IMR-90 (cell line): ENCODE data around the gene TBXAS1. TPM values are rescaled to one million over a fixed set of nuclear protein-coding genes. Genes with fewer than 3 reads are reported as not detected.

ENCODE experiments used
- ATAC-seq: fragments of 200-7000 bp; cut with Tn5 transposase; 2 replicates; pipeline ENCODE4 v1.9.1; 2020; ENCODE audit warnings: low read depth, mild to moderate bottlenecking, moderate library complexity
- BruUV-seq: library from RNA; stranded (reverse); fragments of 400-500 nt; replicated peaks from 2 replicates; lab custom pipeline; 2021; lab: Mats Ljungman, UMichigan
- CTCF ChIA-PET: fragments of 300-600 bp; formaldehyde crosslinking; extraction: SDS; loops from one replicate; lab custom pipeline; 2021; ENCODE audit warnings: antibody characterized with exemption; lab: Yijun Ruan, JAX
- POLR2A ChIA-PET: fragments of 300-600 bp; sonication (Branson Sonifier 250); formaldehyde crosslinking; loops from one replicate; lab custom pipeline; 2022; ENCODE audit warnings: antibody characterized with exemption; ENCODE audit not compliant: unreplicated experiment; lab: Charles Lee
- DNase-seq: peaks from one replicate; pipeline ENCODE4 v3.0.0; 2013
- H2AFZ ChIP-seq: replicated peaks from 2 replicates; pipeline ENCODE3; 2013; ENCODE audit warnings: low read length, mild to moderate bottlenecking; ENCODE audit not compliant: poor library complexity
- H2AK5ac ChIP-seq: 2 replicates; pipeline ENCODE4 v1.6.1; 2013; ENCODE audit warnings: low read depth, low read length, inconsistent platforms
- H2AK9ac ChIP-seq: replicated peaks from 2 replicates; pipeline ENCODE3; 2013; ENCODE audit warnings: mild to moderate bottlenecking, low read depth, low read length, moderate library complexity; ENCODE audit not compliant: poor library complexity
- H2BK120ac ChIP-seq: 2 replicates; pipeline ENCODE4 v1.6.1; 2013; ENCODE audit warnings: low read depth, low read length, inconsistent platforms
- H2BK15ac ChIP-seq: 3 replicates; pipeline ENCODE4 v1.6.1; 2013; ENCODE audit warnings: low read depth, low read length, inconsistent platforms
- H2BK20ac ChIP-seq: 2 replicates; pipeline ENCODE4 v1.6.1; 2013; ENCODE audit warnings: low read depth, mild to moderate bottlenecking, inconsistent platforms, low read length, moderate library complexity
- H2BK5ac ChIP-seq: 2 replicates; pipeline ENCODE4 v1.6.1; 2013; ENCODE audit warnings: mild to moderate bottlenecking, low read depth, low read length, inconsistent platforms; ENCODE audit not compliant: poor library complexity, severe bottlenecking
- H3K14ac ChIP-seq: replicated peaks from 2 replicates; pipeline ENCODE4 v1.6.1; 2013; ENCODE audit warnings: low read depth, low read length, inconsistent platforms
- H3K18ac ChIP-seq: 2 replicates; pipeline ENCODE4 v1.6.1; 2013; ENCODE audit warnings: low read depth, low read length, control low read depth
- H3K23ac ChIP-seq: 2 replicates; pipeline ENCODE4 v1.6.1; 2013; ENCODE audit warnings: low read depth, low read length, inconsistent platforms
- H3K27ac ChIP-seq: 2 replicates; pipeline ENCODE4 v1.5.1; 2013; ENCODE audit warnings: mild to moderate bottlenecking, control low read depth, low read length; ENCODE audit not compliant: insufficient read depth
- H3K27me3 ChIP-seq: 2 replicates; pipeline ENCODE4 v1.6.1; 2013; ENCODE audit warnings: low read length; ENCODE audit not compliant: control insufficient read depth, insufficient read depth
- H3K36me3 ChIP-seq: 2 replicates; pipeline ENCODE4 v1.6.1; 2013; ENCODE audit warnings: low read length, mixed read lengths; ENCODE audit not compliant: control insufficient read depth, insufficient read depth
- H3K4ac ChIP-seq: 2 replicates; pipeline ENCODE4 v1.6.1; 2013; ENCODE audit warnings: low read depth, low read length, inconsistent platforms
- H3K4me1 ChIP-seq: 2 replicates; pipeline ENCODE4 v1.6.1; 2013; ENCODE audit warnings: low read length, mixed read lengths; ENCODE audit not compliant: control insufficient read depth, insufficient read depth
- H3K4me2 ChIP-seq: 2 replicates; pipeline ENCODE4 v1.6.1; 2013; ENCODE audit warnings: low read depth, mild to moderate bottlenecking, control low read depth, low read length, moderate library complexity
- H3K4me3 ChIP-seq: 2 replicates; pipeline ENCODE4 v1.5.1; 2013; ENCODE audit warnings: low read depth, mild to moderate bottlenecking, control low read depth, low read length, moderate library complexity; ENCODE audit not compliant: insufficient read depth
- H3K56ac ChIP-seq: 2 replicates; pipeline ENCODE4 v1.6.1; 2013; ENCODE audit warnings: low read length, inconsistent platforms; ENCODE audit not compliant: insufficient read depth; ENCODE audit errors: extremely low read depth
- H3K79me1 ChIP-seq, 2 experiments: 2 replicates each; pipeline ENCODE4 v1.6.1; 2013; ENCODE audit warnings: low read length in 2 of 2, inconsistent platforms in 1 of 2, low read depth in 1 of 2
- H3K9ac ChIP-seq: 2 replicates; pipeline ENCODE4 v1.6.1; 2013; ENCODE audit warnings: low read depth, low read length, control low read depth
- H3K9me1 ChIP-seq: 2 replicates; pipeline ENCODE4 v1.6.1; 2013; ENCODE audit warnings: low read length, inconsistent platforms; ENCODE audit not compliant: insufficient read depth
- H3K9me3 ChIP-seq: 2 replicates; pipeline ENCODE4 v1.6.1; 2013; ENCODE audit warnings: low read length; ENCODE audit not compliant: control insufficient read depth, insufficient read depth
- H4K20me1 ChIP-seq: 2 replicates; pipeline ENCODE4 v1.6.1; 2013; ENCODE audit warnings: low read length, inconsistent platforms; ENCODE audit not compliant: insufficient read depth
- H4K5ac ChIP-seq: 2 replicates; pipeline ENCODE4 v1.6.1; 2013; ENCODE audit warnings: mild to moderate bottlenecking, low read depth, low read length, control low read depth
- H4K8ac ChIP-seq, 2 experiments: 2 replicates each; pipeline ENCODE4 v1.6.1; 2013; ENCODE audit warnings: low read depth in 2 of 2, low read length in 2 of 2, control low read depth in 1 of 2, inconsistent platforms in 1 of 2
- H4K91ac ChIP-seq: 2 replicates; pipeline ENCODE4 v1.6.1; 2013; ENCODE audit warnings: low read depth, low read length, inconsistent platforms; ENCODE audit not compliant: insufficient read depth
- CEBPB ChIP-seq: IDR thresholded peaks from 2 replicates; pipeline ENCODE4 v1.6.1; 2012; ENCODE audit warnings: low read depth, low read length, improper control_type of control experiment
- FOS ChIP-seq: fragments of 150-350 bp; IDR thresholded peaks from 2 replicates; pipeline ENCODE4 v1.6.1; 2016; ENCODE audit warnings: low read depth, low read length
- MAFK ChIP-seq: IDR thresholded peaks from 2 replicates; pipeline ENCODE4 v1.6.1; 2012; ENCODE audit warnings: low read depth, low read length, improper control_type of control experiment
- MAZ ChIP-seq: IDR thresholded peaks from 2 replicates; pipeline ENCODE4 v1.6.1; 2012; ENCODE audit warnings: low read depth, mild to moderate bottlenecking, low read length, improper control_type of control experiment, moderate library complexity, borderline replicate concordance
- MXI1 ChIP-seq: IDR thresholded peaks from 2 replicates; pipeline ENCODE4 v1.6.1; 2012; ENCODE audit warnings: low read depth, mild to moderate bottlenecking, low read length, moderate library complexity, borderline replicate concordance
- RCOR1 ChIP-seq: IDR thresholded peaks from 2 replicates; pipeline ENCODE4 v1.6.1; 2012; ENCODE audit warnings: mild to moderate bottlenecking, low read length, improper control_type of control experiment; ENCODE audit not compliant: insufficient replicate concordance
- RFX5 ChIP-seq: IDR thresholded peaks from 2 replicates; pipeline ENCODE4 v1.8.0; 2012; ENCODE audit warnings: low read depth, mild to moderate bottlenecking, low read length, moderate library complexity
- SMC3 ChIP-seq: fragments of 150-350 bp; IDR thresholded peaks from 2 replicates; pipeline ENCODE4 v1.6.1; 2016; ENCODE audit warnings: low read depth, mild to moderate bottlenecking, antibody characterized with exemption, low read length, moderate library complexity
- dilution Hi-C: fragments of 300-500 bp; cut with HindIII; formaldehyde crosslinking; loops from one replicate; pipeline ENCODE4 v1.14.3; 2018; ENCODE audit warnings: low sequenced_read_pairs; ENCODE audit not compliant: unreplicated experiment
- in situ Hi-C: fragments of 300-500 bp; cut with MboI; formaldehyde crosslinking; loops from 3 replicates; pipeline ENCODE4 v1.14.3; 2019; ENCODE audit warnings: low sequenced_read_pairs, inconsistent platforms, mixed read lengths
- intact Hi-C: fragments of 100-400 bp; cut with micrococcal nuclease; formaldehyde crosslinking; loops from 2 replicates; pipeline ENCODE4 v1.10.0; 2022
- polyA plus RNA-seq, 3 experiments: library from polyadenylated mRNA; depleted of rRNA; stranded (reverse); fragments of >200 nt; gene quantifications; 2 replicates each; pipeline ENCODE4 v1.2.3, GENCODE V29; 2012; ENCODE audit warnings: low replicate concordance in 1 of 3
- total RNA-seq: library from RNA; depleted of rRNA; stranded (reverse); fragments of >200 nt; gene quantifications from 2 replicates; pipeline ENCODE4 v1.2.3, GENCODE V29; 2012
- TF ChIP-seq, protein P1 (sequence below): fragments of 150-350 bp; IDR thresholded peaks from 2 replicates; pipeline ENCODE4 v1.6.1; 2016; ENCODE audit warnings: low read depth, mild to moderate bottlenecking, low read length, moderate library complexity, borderline replicate concordance
- TF ChIP-seq, protein P2 (sequence below): fragments of 150-350 bp; IDR thresholded peaks from 2 replicates; pipeline ENCODE4 v1.6.1; 2017; ENCODE audit warnings: mild to moderate bottlenecking, antibody characterized with exemption, low read length, low read depth
- TF ChIP-seq, protein P3 (sequence below): conservative IDR thresholded peaks from 2 replicates; pipeline ENCODE4 v1.5.1; 2012; ENCODE audit warnings: mild to moderate bottlenecking, low read depth, low read length, improper control_type of control experiment

Gene TBXAS1
- total and polyA plus RNA-seq, 2 of the 4 experiments (the other 2 are of a cell fraction): 5.9 to 10.8 TPM

DNA sequence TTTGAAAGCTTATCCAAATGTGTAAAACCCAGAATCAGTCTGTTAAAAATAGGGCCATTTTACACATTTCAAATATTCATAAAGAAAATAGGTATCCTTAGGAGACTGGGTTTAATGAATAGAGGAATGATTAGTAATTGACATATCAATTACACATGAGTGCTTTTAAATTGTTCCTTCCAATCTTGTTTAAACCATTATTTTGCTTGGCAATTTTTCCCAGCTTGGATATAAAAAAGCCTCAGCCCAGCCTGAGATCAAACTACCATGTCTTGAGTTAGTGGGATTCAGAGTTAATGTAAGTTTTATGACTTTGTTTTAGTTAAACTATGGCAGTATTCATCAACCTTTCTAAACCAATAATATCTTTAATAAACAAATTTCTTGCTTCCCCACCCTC, 205.4 kb downstream of the TBXAS1 start:
- Histone ChIP-seq H3K4me1 (peaks cover 13% of the 10 kb centered on the region), H3K14ac (0 out of 2 replicates have a peak overlapping the region, but pooled peaks have one; percentile 6), H4K20me1 (no peaks in the 10 kb centered on the region), H2AK9ac (no peak overlapping the region), H3K79me1 (peaks cover 0 to 17% of the 10 kb centered on the region in 2 experiments; a peak in 1 of 4 replicates), H3K9ac (no peak overlapping the region), H3K4ac (no peak overlapping the region), H2AFZ (no peak overlapping the region), H3K18ac (no peak overlapping the region), H3K4me3 (no peak overlapping the region), H2AK5ac (no peak overlapping the region), H3K27ac (no peak overlapping the region), H3K9me1 (peaks cover 20% of the 10 kb centered on the region), H2BK20ac (no peak overlapping the region; the same call in 1 of the 2 replicates), H4K5ac (no peak overlapping the region), H3K4me2 (no peak overlapping the region), H3K36me3 (peaks cover 7% of the 10 kb centered on the region), H2BK5ac (no peak overlapping the region), H3K56ac (no peak overlapping the region), H4K91ac (no peak overlapping the region), H3K23ac (no peak overlapping the region), H3K27me3 (no peaks in the 10 kb centered on the region), H2BK15ac (peak overlapping the region; percentile 29; the same call in 1 of the 3 replicates), H4K8ac (0 out of 4 replicates have a peak overlapping the region, but pooled peaks of 1 of the 2 experiments have one; percentile 86), H2BK120ac (peak overlapping the region; percentile 97), H3K9me3 (no peaks in the 10 kb centered on the region)
- intact Hi-C loops (no loop called here), dilution Hi-C loops (no loop called here), in situ Hi-C loops (no loop called here)
- TF ChIP-seq, protein P1, sequence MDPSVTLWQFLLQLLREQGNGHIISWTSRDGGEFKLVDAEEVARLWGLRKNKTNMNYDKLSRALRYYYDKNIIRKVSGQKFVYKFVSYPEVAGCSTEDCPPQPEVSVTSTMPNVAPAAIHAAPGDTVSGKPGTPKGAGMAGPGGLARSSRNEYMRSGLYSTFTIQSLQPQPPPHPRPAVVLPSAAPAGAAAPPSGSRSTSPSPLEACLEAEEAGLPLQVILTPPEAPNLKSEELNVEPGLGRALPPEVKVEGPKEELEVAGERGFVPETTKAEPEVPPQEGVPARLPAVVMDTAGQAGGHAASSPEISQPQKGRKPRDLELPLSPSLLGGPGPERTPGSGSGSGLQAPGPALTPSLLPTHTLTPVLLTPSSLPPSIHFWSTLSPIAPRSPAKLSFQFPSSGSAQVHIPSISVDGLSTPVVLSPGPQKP: no peak
- TF ChIP-seq MXI1 (no peak), FOS (no peak), MAZ (no peak), RCOR1 (no peak), MAFK (no peak), RFX5 (no peak), SMC3 (no peak), CEBPB (no peak)
- TF ChIP-seq, protein P2, sequence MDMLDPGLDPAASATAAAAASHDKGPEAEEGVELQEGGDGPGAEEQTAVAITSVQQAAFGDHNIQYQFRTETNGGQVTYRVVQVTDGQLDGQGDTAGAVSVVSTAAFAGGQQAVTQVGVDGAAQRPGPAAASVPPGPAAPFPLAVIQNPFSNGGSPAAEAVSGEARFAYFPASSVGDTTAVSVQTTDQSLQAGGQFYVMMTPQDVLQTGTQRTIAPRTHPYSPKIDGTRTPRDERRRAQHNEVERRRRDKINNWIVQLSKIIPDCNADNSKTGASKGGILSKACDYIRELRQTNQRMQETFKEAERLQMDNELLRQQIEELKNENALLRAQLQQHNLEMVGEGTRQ: no peak
- TF ChIP-seq, protein P3, sequence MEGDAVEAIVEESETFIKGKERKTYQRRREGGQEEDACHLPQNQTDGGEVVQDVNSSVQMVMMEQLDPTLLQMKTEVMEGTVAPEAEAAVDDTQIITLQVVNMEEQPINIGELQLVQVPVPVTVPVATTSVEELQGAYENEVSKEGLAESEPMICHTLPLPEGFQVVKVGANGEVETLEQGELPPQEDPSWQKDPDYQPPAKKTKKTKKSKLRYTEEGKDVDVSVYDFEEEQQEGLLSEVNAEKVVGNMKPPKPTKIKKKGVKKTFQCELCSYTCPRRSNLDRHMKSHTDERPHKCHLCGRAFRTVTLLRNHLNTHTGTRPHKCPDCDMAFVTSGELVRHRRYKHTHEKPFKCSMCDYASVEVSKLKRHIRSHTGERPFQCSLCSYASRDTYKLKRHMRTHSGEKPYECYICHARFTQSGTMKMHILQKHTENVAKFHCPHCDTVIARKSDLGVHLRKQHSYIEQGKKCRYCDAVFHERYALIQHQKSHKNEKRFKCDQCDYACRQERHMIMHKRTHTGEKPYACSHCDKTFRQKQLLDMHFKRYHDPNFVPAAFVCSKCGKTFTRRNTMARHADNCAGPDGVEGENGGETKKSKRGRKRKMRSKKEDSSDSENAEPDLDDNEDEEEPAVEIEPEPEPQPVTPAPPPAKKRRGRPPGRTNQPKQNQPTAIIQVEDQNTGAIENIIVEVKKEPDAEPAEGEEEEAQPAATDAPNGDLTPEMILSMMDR: no peak
- ChIA-PET CTCF (no interaction called here), POLR2A (no interaction called here)
- no peak for ATAC-seq
- DNase-seq: no peak
- BruUV-seq: no TSS peak
